ENCODE results near the gene TCL1B. TPM values are rescaled to one million over a fixed set of nuclear protein-coding genes. Genes with fewer than 3 reads are reported as not detected.

Gene TCL1B
- total and polyA plus RNA-seq, 2 of the 4 experiments (the other 2 are of a cell fraction): not detected

DNA sequence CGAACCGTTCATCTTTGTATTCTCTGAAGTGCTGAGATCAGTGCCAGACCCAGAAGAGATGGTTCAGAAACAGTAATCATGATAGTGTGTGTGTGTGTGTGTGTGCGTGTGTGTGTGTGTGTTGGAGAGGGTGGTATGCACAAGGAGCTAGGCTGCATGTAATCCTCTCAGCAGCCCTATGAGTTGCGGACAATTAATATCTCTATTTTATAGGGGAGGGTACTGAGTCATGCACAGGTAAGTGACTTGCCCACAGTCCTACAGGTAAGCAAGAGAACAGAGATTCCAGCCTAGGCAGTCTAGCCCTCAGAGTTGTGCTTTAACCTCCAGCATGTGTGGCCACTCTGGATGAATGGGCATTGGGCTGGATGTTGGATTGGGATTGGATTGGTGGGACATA lies 55.6 kb downstream of the TCL1B start:
- no peak overlapping the region for H3K56ac ChIP-seq (ENCODE audit: extremely low read depth, insufficient read depth, low read length)
- H3K9ac ChIP-seq (ENCODE audit: low read depth, low read length): no peak overlapping the region
- no peak for ATAC-seq (ENCODE audit: low read depth)
- no peaks in the 10 kb centered on the region for H4K20me1 ChIP-seq (ENCODE audit: insufficient read depth, low read length)
- no peak overlapping the region for H4K5ac ChIP-seq (ENCODE audit: low read depth, low read length)
- ChIA-PET CTCF (no interaction called here), POLR2A (ENCODE audit: unreplicated experiment) (no interaction called here)
- H2BK5ac ChIP-seq (ENCODE audit: low read depth, low read length, poor library complexity, severe bottlenecking): no peak overlapping the region
- H3K9me3 ChIP-seq (ENCODE audit: control insufficient read depth, insufficient read depth, low read length): no peaks in the 10 kb centered on the region
- no peak overlapping the region for H3K4me2 ChIP-seq (ENCODE audit: low read depth, low read length)
- dilution Hi-C loops (cut with HindIII; ENCODE audit: low sequenced_read_pairs, unreplicated experiment) (no loop called here), intact Hi-C loops (cut with micrococcal nuclease) (no loop called here), in situ Hi-C loops (cut with MboI; ENCODE audit: low sequenced_read_pairs) (no loop called here)
- no peaks in the 10 kb centered on the region for H3K36me3 ChIP-seq (ENCODE audit: control insufficient read depth, insufficient read depth, low read length)
- H2AFZ ChIP-seq (replicated peaks; ENCODE audit: low read length, poor library complexity): no peak overlapping the region
- no peak for DNase-seq
- H3K23ac ChIP-seq (ENCODE audit: low read depth, low read length): no peak overlapping the region
- H3K4me1 ChIP-seq (ENCODE audit: control insufficient read depth, insufficient read depth, low read length): no peaks in the 10 kb centered on the region
- H4K91ac ChIP-seq (ENCODE audit: insufficient read depth, low read depth, low read length): no peak overlapping the region
- H3K18ac ChIP-seq (ENCODE audit: low read depth, low read length): no peak overlapping the region
- H3K27me3 ChIP-seq (ENCODE audit: control insufficient read depth, insufficient read depth, low read length): no peaks in the 10 kb centered on the region
- H3K79me1 ChIP-seq (ENCODE audit: low read depth in 1 of 2, low read length in 2 of 2): no peaks in the 10 kb centered on the region
- 100% methylated on average over 1 of the region's 4 CpGs; no CpG with 5 or more reads in 1 of the 2 experiments for WGBS, 2 experiments (ENCODE audit: extremely low coverage in 2 of 2, insufficient read length in 1 of 2)
- H3K27ac ChIP-seq (ENCODE audit: insufficient read depth, low read length): no peak overlapping the region
- BruUV-seq (replicated peaks): no TSS peak
- H3K14ac ChIP-seq (replicated peaks; ENCODE audit: low read depth, low read length): no peak overlapping the region
- no peak overlapping the region for H3K4ac ChIP-seq (ENCODE audit: low read depth, low read length)
- H2BK20ac ChIP-seq (ENCODE audit: low read depth, low read length): no peak overlapping the region
- H2BK120ac ChIP-seq (ENCODE audit: low read depth, low read length): no peak overlapping the region
- no peak overlapping the region for H4K8ac ChIP-seq (ENCODE audit: low read depth in 2 of 2, low read length in 2 of 2)
- no peak overlapping the region for H2AK5ac ChIP-seq (ENCODE audit: low read depth, low read length)
- H3K4me3 ChIP-seq (ENCODE audit: insufficient read depth, low read depth, low read length): no peak overlapping the region
- H3K9me1 ChIP-seq (ENCODE audit: insufficient read depth, low read length): no peaks in the 10 kb centered on the region
- H2AK9ac ChIP-seq (replicated peaks; ENCODE audit: low read depth, low read length, poor library complexity): no peak overlapping the region
- TF ChIP-seq, protein P1, sequence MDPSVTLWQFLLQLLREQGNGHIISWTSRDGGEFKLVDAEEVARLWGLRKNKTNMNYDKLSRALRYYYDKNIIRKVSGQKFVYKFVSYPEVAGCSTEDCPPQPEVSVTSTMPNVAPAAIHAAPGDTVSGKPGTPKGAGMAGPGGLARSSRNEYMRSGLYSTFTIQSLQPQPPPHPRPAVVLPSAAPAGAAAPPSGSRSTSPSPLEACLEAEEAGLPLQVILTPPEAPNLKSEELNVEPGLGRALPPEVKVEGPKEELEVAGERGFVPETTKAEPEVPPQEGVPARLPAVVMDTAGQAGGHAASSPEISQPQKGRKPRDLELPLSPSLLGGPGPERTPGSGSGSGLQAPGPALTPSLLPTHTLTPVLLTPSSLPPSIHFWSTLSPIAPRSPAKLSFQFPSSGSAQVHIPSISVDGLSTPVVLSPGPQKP (IDR thresholded peaks at IDR 0.05; ENCODE audit: borderline replicate concordance, low read depth, low read length): no peak
- no peak for TF ChIP-seq RAD21 (IDR thresholded peaks at IDR 0.05; ENCODE audit: low read length)
- no peak for TF ChIP-seq MAZ (IDR thresholded peaks at IDR 0.05; ENCODE audit: borderline replicate concordance, low read depth, low read length)
- no peak for TF ChIP-seq MAFK (IDR thresholded peaks at IDR 0.05; ENCODE audit: low read depth, low read length)
- no peak for TF ChIP-seq SMC3 (IDR thresholded peaks at IDR 0.05; ENCODE audit: low read depth, low read length)
- TF ChIP-seq RFX5 (IDR thresholded peaks at IDR 0.05; ENCODE audit: low read depth, low read length): no peak
- H2BK15ac ChIP-seq (ENCODE audit: low read depth, low read length): no peak overlapping the region

Small RNAs within 50 kb of the gene (microRNA-seq; reads per million reads assigned to microRNA genes)
- not detected for gene RF02193 (ENCODE audit: insufficient read depth, insufficient read length)

Small RNAs within 50 kb of the gene (small RNA-seq; reads per million reads assigned to genes)
- gene RF02193: 0 reads per million in 5 experiments

Other genes with a start within 250 kb of the TCL1B start
- 5.0 TPM in 2 replicates for gene SYNE3, start 169.8 kb upstream of the TCL1B start, total RNA-seq (2012; rRNA removed)
- 2.9 and 3.1 TPM in 2 replicates for gene SYNE3, start 169.8 kb upstream of the TCL1B start, polyA plus RNA-seq (2012; rRNA removed)
- gene GLRX5, start 151.4 kb upstream of the TCL1B start, total RNA-seq (2012; rRNA removed): 32.4 and 59.2 TPM in 2 replicates
- 31.7 and 40.4 TPM in 2 replicates for gene GLRX5, start 151.4 kb upstream of the TCL1B start, polyA plus RNA-seq (2012; rRNA removed)
- gene TCL1A, start 27.7 kb downstream of the TCL1B start, total RNA-seq (2012; rRNA removed): not detected in 2 replicates
- gene TCL1A, start 27.7 kb downstream of the TCL1B start, polyA plus RNA-seq (2012; rRNA removed): not detected in 2 replicates
- not detected in 2 replicates for gene TUNAR, start 190.4 kb downstream of the TCL1B start, total RNA-seq (2012; rRNA removed)
- gene TUNAR, start 190.4 kb downstream of the TCL1B start, polyA plus RNA-seq (2012; rRNA removed): not detected in 2 replicates

Measured in IMR-90 (cell line).